HepG2 (cell line): ENCODE measurements around the gene DNASE2. TPM values are rescaled to one million over a fixed set of nuclear protein-coding genes. Genes with fewer than 3 reads are reported as not detected.

Experiments used
- BRD4 ChIP-seq: sonication (generic); formaldehyde crosslinking; IDR thresholded peaks from 2 replicates; pipeline ENCODE4 v1.4.0; 2020; ENCODE audit warnings: missing genetic modification reagents
- ELF3 ChIP-seq: IDR thresholded peaks from 2 replicates; pipeline ENCODE4 v1.6.1; 2016; ENCODE audit warnings: missing genetic modification reagents, missing compliant biosample characterization
- GABPA ChIP-seq, 2 experiments: IDR thresholded peaks; 2 replicates each; pipeline ENCODE4 v1.6.1; 2011 to 2016; ENCODE audit warnings: low read depth in 2 of 2, low read length in 1 of 2, missing biosample characterization in 1 of 2, missing genetic modification characterization in 1 of 2
- HNF4A ChIP-seq: sonication (generic); formaldehyde crosslinking; IDR thresholded peaks from 2 replicates; pipeline ENCODE4 v1.4.0; 2020; ENCODE audit warnings: missing genetic modification reagents
- HNF4G ChIP-seq, 2 experiments: sonication (generic) in 1 of 2; formaldehyde crosslinking in 1 of 2; IDR thresholded peaks; 2 replicates each; pipeline versions ENCODE4 v1.4.0 to v1.6.1; 2011 to 2020; ENCODE audit warnings: borderline replicate concordance in 2 of 2, low read depth in 2 of 2, mild to moderate bottlenecking in 2 of 2, low read length in 1 of 2, missing genetic modification reagents in 1 of 2, moderate library complexity in 1 of 2
- NFKBIZ ChIP-seq: IDR thresholded peaks from 2 replicates; pipeline ENCODE4 v1.6.1; 2018; ENCODE audit warnings: missing genetic modification reagents, missing compliant biosample characterization
- ONECUT2 ChIP-seq: sonication (generic); formaldehyde crosslinking; IDR thresholded peaks from 2 replicates; pipeline ENCODE4 v1.4.0; 2020; ENCODE audit warnings: missing genetic modification reagents
- RARA ChIP-seq: IDR thresholded peaks from 2 replicates; pipeline ENCODE4 v1.6.1; 2016; ENCODE audit warnings: missing genetic modification reagents, missing compliant biosample characterization
- RELA ChIP-seq: sonication (generic); formaldehyde crosslinking; IDR thresholded peaks from 2 replicates; pipeline ENCODE4 v1.4.0; 2020; ENCODE audit warnings: missing genetic modification reagents
- TAF1 ChIP-seq: sonication (generic); formaldehyde crosslinking; IDR thresholded peaks from 2 replicates; pipeline ENCODE4 v1.4.0; 2020; ENCODE audit warnings: missing genetic modification reagents
- TFAP4 ChIP-seq: sonication (generic); IDR thresholded peaks from 2 replicates; pipeline ENCODE4 v1.6.1; 2016; ENCODE audit warnings: low read depth, borderline replicate concordance
- THAP9 ChIP-seq: sonication (generic); formaldehyde crosslinking; IDR thresholded peaks from 2 replicates; pipeline ENCODE4; 2020; ENCODE audit warnings: missing genetic modification reagents, mild to moderate bottlenecking, borderline replicate concordance
- UBTF ChIP-seq: sonication (generic); formaldehyde crosslinking; IDR thresholded peaks from 2 replicates; pipeline ENCODE4 v1.4.0; 2020; ENCODE audit warnings: mild to moderate bottlenecking, missing genetic modification reagents
- YEATS4 ChIP-seq: sonication (generic); formaldehyde crosslinking; IDR thresholded peaks from 2 replicates; pipeline ENCODE4 v1.4.0; 2020; ENCODE audit warnings: missing genetic modification reagents, borderline replicate concordance
- ZBTB8A ChIP-seq: sonication (generic); formaldehyde crosslinking; IDR thresholded peaks from 2 replicates; pipeline ENCODE4 v1.4.0; 2020; ENCODE audit warnings: mild to moderate bottlenecking, low read depth, missing genetic modification reagents, borderline replicate concordance
- ZEB1 ChIP-seq: IDR thresholded peaks from 2 replicates; pipeline ENCODE4 v1.6.1; 2012; ENCODE audit warnings: mild to moderate bottlenecking, low read depth, inconsistent platforms; ENCODE audit not compliant: insufficient replicate concordance
- ZNF10 ChIP-seq: sonication (generic); formaldehyde crosslinking; IDR thresholded peaks from 2 replicates; pipeline ENCODE4 v1.4.0; 2020; ENCODE audit warnings: mild to moderate bottlenecking, low read depth, missing genetic modification reagents, borderline replicate concordance
- ZNF235 ChIP-seq: sonication (generic); formaldehyde crosslinking; IDR thresholded peaks from 2 replicates; pipeline ENCODE4 v1.8.1; 2023; ENCODE audit warnings: mild to moderate bottlenecking, missing genetic modification reagents, borderline replicate concordance
- ZNF556 ChIP-seq: sonication (generic); formaldehyde crosslinking; IDR thresholded peaks from 2 replicates; pipeline ENCODE4 v1.4.0; 2020; ENCODE audit warnings: mild to moderate bottlenecking, missing genetic modification reagents, borderline replicate concordance
- ZNF616 ChIP-seq: sonication (generic); formaldehyde crosslinking; IDR thresholded peaks from 2 replicates; pipeline ENCODE4 v1.5.0; 2020; ENCODE audit warnings: low read depth, mild to moderate bottlenecking, missing genetic modification reagents
- ZNF629 ChIP-seq: sonication (generic); formaldehyde crosslinking; conservative IDR thresholded peaks from 2 replicates; pipeline ENCODE4 v1.5.0; 2020; ENCODE audit warnings: missing genetic modification reagents
- ZSCAN31 ChIP-seq: sonication (generic); formaldehyde crosslinking; IDR thresholded peaks from 2 replicates; pipeline ENCODE4 v1.5.0; 2020; ENCODE audit warnings: low read depth, mild to moderate bottlenecking, missing genetic modification reagents
- polyA plus RNA-seq, 8 experiments: library from polyadenylated mRNA; depleted of rRNA in 3 of 8; stranded (reverse) in 7 of 8; unstranded in 1 of 8; fragments of >200 nt; fragmentation: Illumina TruSeq in 4 of 8; extraction: Trizol in 4 of 8; gene quantifications; 2 replicates each; pipeline versions ENCODE4 v1.2.1 to v1.2.3, GENCODE V29; 2011 to 2016; ENCODE audit warnings: low read depth in 4 of 8, missing spikeins in 1 of 8, mixed read lengths in 1 of 8; ENCODE audit not compliant: insufficient read depth in 1 of 8
- total RNA-seq, 5 experiments: library from RNA; depleted of rRNA; stranded (reverse); fragments of >200 nt; fragmentation: Illumina TruSeq; extraction: Trizol; gene quantifications; 2 replicates each; pipeline ENCODE4 v1.2.3, GENCODE V29; 2016; ENCODE audit warnings: low read depth in 1 of 5

DNASE2 gene
- total and polyA plus RNA-seq, 2 of the 13 experiments (the other 11 are each of a cell fraction or from before 2014, with no cell fraction given) = 7.5 to 16.2 TPM

DNA sequence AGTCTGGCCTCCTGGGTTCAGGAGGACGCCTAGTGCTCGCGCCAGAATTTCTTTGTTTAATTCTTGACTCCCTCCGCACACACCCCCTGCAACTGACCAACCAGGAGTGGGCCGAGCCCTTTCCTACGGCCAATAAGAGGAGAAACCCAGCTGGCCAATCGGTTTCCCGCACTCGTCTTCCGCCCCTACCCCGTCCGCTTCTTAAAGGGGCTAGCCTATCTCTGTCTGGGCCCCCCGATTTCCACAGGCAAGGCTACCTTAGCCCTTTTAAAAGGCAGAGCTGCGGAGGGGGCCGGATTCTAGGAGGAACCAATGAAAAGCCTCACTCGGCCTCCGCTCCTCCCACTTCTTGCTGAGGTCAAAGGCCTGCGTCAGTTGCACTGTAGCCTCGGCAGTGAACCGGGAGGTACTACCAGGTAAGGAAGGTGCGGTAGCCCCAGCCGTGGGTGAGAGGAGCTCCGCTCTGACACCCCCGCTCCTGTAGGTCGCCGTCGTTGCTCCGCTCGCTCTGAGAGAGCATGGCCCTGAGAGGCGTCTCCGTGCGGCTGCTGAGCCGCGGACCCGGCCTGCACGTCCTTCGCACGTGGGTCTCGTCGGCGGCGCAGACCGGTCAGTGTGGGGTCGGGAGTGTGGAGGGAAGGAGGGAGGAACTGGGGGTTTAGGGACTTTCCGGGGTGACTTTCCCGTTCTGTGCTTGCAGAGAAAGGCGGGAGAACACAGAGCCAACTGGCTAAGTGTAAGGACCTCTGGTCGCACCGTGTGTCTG is 9.7 kb upstream of the DNASE2 start, which contains the start of gene GCDH (continued):
- TF ChIP-seq RARA (CRISPR knock-in tag) (no peak), ZNF556 (peak; percentile 59; the same call in 1 of the 2 replicates), THAP9 (peak; percentile 89; the same call in 1 of the 2 replicates), BRD4 (CRISPR knock-in tag) (no peak), ZNF629 (CRISPR knock-in tag) (no peak), HNF4A (CRISPR knock-in tag) (no peak), TAF1 (CRISPR knock-in tag) (peak; percentile 85), ZEB1 (no peak), ZNF235 (peak; percentile 65; the same call in 1 of the 2 replicates), TFAP4 (peak; percentile 37; the same call in 1 of the 2 replicates), ZNF616 (CRISPR knock-in tag) (0 out of 2 replicates have a peak, but pooled peaks have one; percentile 20), RELA (CRISPR knock-in tag) (no peak), ZBTB8A (CRISPR knock-in tag) (no peak), GABPA (IDR thresholded peaks at IDR 0.05; ENCODE audit: low read depth, low read length) (no peak), GABPA (CRISPR knock-in tag; IDR thresholded peaks at IDR 0.05; ENCODE audit: low read depth) (peak; percentile 69; the same call in 1 of the 2 replicates), UBTF (CRISPR knock-in tag) (peak; percentile 74), ZSCAN31 (0 out of 2 replicates have a peak, but pooled peaks have one; percentile 28), ZNF10 (CRISPR knock-in tag) (0 out of 2 replicates have a peak, but pooled peaks have one; percentile 72), ONECUT2 (CRISPR knock-in tag) (no peak), YEATS4 (CRISPR knock-in tag) (peak; percentile 35; the same call in 1 of the 2 replicates), NFKBIZ (CRISPR knock-in tag) (no peak; the same call in 1 of the 2 replicates), HNF4G (IDR thresholded peaks at IDR 0.05; ENCODE audit: borderline replicate concordance, low read depth, low read length) (no peak), HNF4G (CRISPR knock-in tag; IDR thresholded peaks at IDR 0.05; ENCODE audit: borderline replicate concordance, low read depth) (peak; percentile 60; the same call in 1 of the 2 replicates), ELF3 (CRISPR knock-in tag) (peak; percentile 47; the same call in 1 of the 2 replicates)
